NCI-H1436 treated with DMSO at 0.1 percent for 48 hours (cell line): ENCODE data around the gene PRPF39.
"Not testable (repeated sequence)": the region's sequence is repeated elsewhere in the genome, so short reads cannot be mapped to it uniquely, and the experiment has no call there.

Source experiments
- DNase-seq: peaks from one replicate; lab custom pipeline; 2025; lab: John Stamatoyannopoulos, UW

Gene PRPF39, protein sequence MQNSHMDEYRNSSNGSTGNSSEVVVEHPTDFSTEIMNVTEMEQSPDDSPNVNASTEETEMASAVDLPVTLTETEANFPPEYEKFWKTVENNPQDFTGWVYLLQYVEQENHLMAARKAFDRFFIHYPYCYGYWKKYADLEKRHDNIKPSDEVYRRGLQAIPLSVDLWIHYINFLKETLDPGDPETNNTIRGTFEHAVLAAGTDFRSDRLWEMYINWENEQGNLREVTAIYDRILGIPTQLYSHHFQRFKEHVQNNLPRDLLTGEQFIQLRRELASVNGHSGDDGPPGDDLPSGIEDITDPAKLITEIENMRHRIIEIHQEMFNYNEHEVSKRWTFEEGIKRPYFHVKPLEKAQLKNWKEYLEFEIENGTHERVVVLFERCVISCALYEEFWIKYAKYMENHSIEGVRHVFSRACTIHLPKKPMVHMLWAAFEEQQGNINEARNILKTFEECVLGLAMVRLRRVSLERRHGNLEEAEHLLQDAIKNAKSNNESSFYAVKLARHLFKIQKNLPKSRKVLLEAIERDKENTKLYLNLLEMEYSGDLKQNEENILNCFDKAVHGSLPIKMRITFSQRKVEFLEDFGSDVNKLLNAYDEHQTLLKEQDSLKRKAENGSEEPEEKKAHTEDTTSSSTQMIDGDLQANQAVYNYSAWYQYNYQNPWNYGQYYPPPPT

DNA sequence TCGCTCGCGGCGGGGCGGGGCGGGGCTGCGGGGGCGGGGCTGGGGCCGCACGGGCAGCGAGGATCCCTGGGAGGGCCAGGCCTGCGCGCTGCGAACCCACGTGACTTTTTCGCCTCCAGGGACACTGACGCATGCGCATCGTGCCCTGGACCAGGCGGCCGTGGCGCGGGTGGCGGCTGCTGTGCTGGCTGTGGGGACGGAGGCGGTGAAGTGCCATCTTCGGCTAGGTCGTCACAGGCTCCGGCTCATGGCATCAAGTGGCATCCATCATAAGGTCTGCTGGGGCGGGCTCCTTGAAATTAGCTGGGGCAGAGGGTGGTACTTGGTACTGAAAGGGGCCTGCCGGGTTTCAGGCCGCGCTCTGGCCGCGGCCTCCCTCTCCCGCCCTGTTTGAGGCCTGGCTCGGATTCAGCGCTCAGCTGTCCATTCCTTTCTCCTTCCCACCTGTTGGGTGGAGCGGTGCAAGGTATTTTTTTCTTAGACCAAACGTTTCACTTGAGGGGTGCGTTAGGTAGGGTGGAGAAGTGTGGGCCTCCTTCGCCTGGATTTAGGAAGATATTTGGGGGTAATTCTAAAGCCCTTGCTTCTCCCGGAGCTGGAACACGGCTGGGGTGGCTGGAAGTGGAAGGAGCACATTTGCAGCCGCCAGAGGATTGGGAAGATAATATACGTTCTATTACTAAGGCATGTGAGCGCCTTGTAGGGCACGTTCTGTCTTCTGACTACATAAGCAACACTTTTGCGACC, at the start of gene PRPF39:
Gene PRPF39, plus strand, starts transcription at position 141 of the 747 bp plus-strand sequence. CDS start 11,124 bp downstream, outside the sequence.
- peak; percentile 10 for DNase-seq

DNA sequence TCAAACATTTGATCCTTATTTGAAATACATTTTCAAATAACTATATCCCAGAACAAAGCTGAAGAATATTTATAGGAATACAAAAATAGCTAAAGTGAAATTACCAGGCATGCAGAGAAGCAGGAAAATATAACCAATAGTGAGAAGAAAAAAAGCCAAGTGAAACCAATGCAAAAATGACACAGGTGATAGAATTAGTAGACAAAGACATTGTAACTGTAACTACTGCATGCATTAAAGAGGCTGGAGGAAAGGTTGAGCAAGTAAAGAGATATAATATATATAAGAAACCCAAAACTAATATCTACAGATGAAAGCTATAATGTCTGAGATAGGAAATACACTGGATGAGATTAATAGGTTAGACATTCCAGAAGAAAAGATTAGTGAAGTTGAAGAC, 49.2 kb upstream of the PRPF39 start:
- DNase-seq = no peak

DNA sequence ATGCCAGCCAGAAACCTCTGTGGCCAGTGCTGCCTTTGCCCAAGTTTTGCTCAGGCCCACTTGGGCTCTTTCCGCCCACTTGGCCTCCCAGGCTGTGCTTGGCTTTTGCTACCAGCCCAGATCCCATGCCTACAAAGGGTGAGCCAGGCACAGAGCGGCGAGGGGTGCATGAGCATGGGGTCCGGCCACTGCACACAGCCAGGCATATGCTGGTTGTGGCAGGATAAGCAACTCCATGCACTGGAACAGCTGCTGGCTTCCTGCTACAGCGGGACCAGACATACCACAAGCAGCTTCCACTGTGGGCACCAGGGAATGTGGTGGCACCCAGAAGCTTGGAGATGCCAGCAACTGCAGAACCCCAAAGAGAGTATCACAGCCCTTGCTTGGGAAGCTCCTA, 45.7 kb upstream of the PRPF39 start:
- no peak for DNase-seq

DNA sequence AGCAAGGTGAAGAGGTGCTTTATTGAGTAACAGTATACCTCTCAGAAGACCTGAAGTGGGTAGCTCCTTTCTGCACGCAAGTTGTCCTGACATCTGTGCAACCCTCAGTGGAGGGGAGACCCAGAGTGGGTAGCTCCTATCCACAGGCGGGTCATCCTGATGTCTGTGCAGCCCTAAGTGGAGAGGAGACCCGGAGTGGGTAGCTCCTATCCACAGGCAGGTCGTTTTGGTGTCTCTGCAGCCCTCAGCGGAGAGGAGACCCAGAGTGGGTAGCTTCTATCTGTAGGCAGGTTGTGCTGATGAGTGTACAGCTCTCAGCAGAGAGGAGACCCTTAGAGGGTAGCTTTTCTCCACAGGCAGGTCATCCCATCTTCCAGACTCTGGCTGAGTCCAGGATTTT, 45.1 kb upstream of the PRPF39 start:
- DNase-seq = no peak

DNA sequence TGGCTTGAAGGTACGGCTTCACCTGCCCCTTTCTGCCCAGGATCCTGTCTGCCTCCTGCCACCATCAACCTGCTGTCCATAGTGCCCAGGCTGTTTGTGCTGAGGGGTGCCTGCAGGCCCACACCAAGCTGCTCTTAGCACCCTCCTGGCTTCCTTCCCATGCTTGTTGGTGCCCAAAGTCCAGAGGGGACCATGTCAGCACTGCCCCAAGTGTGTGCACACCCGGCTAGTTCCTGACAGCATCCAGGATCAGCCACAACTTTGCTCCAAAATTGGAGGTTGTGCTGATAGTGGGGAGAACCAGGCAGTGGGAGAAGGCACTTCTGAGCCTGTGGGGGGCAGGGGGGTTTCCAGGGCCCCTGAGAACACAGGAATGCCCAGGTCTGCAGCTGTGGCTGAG, 44.5 kb upstream of the PRPF39 start:
- no peak for DNase-seq

DNA sequence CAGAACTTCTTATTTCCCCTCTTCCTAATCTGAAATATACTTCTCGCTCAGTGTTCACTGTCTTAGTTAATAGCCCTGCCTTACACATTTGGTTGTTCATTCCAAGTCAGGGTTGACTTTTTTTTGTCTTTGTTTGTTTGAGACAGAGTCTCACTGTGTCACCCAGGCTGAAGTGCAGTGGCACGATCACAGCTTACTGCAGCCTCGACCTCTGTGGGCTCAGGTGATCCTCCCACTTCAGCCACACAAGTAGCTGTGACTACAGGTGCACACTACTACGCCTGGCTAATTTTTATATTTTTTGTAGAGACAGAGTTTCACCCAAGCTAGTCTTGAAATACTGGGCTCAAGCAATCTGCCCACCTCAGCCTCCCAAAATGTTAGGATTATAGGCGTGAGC, 42.3 kb upstream of the PRPF39 start:
- no peak for DNase-seq

DNA sequence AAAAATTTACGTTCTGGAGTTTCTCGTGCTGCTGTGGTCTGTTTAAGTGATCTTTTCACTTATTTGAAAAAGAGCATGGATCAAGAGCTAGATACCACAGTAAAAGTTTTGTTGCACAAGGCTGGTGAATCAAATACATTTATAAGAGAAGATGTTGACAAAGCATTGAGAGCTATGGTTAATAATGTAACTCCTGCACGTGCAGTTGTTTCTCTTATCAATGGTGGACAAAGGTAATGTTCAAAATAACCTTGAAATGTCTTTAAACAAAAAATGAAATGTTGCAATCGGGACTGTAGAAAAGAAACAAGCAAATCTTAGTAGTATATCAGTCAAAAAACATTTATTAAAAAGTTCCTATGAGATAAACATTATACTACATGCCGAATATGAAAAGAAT, 39.3 kb upstream of the PRPF39 start:
- DNase-seq = no peak

DNA sequence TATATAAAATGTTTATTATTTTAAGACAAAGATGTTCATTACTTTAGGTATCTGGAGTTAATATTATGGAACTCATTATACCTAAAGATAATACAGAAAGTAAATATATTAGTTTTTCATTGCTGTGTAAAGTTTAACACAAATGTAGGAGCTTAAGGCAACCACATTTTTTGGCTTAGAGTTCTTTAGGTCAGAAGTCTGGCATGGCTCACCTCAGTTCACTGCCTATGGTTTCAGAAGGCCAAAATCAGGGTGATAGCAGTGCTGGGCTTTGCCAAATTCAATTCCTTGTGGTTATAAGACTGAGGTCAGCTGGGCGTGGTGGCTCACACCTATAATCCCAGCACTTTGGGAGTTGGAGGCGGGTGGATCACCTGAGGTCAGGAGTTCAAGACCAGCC, 35.5 kb upstream of the PRPF39 start:
- DNase-seq = no peak

DNA sequence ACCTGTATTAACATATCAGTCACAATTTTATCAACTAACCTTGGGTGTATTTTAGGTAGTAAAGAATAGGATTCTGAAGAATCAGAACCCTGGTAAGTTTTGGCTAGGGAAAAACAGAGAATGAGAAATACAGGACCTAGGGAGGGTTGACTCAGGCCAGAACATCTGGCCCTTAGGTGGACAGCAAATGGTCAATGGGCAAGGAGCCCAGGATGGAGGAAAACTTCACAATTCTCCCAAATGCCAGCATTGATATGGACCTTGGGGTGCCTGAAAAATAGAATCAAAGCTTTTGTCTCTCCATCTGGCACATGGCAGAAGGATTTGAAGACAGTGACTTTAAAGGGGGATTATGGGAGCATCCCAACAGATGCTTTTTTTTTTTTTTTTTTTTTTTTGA, 32.7 kb upstream of the PRPF39 start:
- DNase-seq = no peak

DNA sequence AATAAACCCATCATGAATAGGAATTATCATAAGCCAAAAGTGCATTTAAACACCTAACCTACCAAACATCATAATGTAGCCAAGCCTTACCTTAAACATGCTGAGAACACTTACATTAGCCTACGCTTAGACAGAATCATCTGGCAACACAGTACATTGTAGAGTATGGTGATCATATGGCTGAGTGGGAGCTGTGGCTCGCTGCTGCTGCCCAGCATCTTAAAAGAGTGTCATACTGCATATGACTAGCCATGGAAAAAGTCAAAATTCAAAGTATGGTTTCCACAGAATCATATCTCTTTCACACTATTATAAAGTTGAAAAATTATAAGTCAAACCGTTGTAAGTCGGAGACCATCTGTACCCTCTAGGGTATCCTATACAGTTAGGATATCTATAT, 32.0 kb upstream of the PRPF39 start:
- no peak for DNase-seq

DNA sequence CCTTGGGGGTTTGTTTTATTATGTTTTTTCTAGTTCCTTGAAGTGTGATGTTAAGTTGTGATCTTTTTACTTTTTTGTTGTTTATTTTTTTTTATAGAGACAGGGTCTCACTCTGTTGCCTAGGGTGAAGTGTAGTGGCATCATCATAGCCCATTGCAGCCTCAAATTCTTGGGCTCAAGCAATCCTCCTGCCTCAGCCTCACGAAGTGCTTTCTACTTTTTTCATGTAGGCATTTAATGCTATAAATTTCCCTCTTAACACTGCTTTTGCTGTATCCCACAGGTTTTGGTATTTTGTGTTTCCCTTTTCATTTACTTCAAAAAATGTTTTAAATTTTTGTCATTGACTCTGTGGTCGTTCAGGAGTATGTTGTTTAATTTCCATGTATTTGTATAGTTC, 26.6 kb upstream of the PRPF39 start:
- no peak for DNase-seq

DNA sequence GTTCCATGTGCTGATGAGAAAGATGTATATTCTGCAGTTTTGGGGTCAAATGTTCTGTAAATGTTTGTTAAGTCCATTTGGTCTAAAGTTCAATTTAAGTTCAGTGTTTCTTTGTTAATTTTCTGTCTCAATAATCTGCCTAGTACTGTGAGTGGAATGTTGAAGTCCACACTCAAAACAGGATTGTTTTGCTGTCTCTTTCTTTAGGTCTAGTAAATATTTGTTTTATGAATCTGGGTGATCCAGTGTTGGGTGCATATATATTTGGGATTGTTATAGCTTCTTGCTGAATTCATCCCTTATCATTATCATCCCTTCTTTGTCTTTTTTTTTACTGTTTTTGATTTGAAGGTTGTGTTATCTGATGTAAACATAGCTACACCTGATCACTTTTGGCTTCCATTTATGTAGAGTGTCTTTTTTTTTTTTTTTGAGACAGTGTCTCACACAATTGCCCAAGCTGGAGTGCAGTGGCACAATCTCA, 26.0 kb upstream of the PRPF39 start:
- no peak for DNase-seq

DNA sequence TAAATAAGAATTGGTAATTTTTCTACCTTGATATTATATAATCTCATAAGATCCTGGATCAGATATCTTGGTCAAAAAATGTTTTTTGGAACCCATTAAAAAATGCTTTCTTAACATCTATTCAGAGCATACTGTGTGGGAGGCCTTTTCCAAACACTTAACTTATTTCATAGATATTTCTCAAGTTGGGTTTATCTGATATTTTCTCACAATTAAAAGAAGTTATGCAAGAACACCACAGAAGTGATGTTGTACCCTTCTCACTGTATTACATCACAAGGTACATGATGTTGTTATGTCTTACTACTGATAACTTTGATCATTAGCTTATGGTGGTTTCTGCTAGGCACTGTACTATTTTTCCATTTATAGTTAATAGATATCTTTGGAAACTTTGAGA, 23.4 kb upstream of the PRPF39 start:
- DNase-seq = no peak

DNA sequence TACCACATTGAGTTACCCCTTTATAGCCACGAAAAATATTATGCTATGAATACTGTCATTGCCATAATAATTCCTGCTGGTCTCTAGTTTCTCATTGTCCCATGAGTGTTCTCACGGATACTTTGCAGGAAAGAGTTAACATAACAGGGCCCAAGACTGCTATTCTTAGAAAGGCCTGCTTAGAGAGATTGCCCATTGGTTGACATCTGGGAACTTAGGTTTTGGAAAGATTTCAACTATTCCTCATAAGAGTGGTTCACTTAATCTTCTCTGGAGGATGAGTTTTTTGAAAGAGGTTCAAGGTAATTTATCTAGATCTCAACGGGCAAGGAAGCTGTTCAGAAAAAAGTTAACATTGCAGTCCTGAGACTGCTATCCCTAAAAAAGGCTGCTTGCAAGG, 18.4 kb upstream of the PRPF39 start:
- no peak for DNase-seq

DNA sequence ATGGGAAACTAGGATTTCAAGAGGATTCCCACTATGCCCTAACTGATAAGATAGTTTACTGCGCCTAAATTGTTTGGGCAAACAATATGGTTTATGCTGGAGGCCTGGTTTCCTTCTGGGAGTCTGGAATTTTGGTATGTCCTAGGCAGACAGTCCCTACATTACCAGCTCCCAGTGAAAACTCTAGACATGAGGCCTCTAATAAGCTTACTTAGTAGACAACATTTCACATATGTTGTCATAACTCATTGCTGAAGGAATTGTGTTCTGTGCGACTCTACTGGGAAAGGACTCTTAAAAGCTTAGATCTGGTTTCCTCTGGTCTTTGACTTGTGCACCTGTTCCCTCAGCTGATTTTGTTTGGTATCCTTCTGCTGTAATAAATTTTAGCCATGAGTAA, 18.0 kb upstream of the PRPF39 start:
- DNase-seq = no peak

DNA sequence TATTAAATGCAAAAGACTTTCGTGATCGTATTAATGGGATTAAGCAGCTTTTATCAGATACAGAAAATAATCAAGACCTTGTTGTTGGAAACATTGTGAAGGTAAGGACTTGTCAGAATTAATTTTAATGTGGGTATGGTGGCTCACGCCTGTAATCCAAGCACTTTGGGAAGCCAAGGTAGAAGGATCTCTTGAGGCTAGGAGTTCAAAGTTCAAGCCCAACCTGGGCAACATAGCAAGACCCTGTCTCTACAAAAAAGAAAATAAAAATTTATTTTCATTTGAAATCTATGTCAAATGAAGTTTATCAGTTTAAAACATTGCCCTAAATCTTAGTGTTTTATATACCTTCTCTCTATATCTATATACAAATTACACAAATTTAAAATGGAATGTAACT, 17.2 kb upstream of the PRPF39 start:
- DNase-seq = no peak

DNA sequence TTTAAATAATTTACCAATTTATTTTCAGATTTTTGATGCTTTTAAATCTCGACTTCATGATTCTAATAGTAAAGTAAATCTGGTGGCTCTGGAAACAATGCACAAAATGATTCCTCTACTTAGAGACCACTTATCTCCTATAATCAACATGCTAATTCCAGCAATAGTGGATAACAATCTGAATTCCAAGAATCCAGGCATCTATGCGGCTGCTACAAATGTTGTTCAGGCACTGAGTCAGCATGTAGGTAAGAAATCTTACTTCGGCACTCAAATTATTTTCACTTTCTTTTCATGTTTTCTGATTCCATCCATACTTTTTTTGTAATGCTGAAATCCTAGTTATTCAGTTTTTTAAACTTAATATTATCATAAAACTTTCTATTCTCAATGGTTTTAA, 15.5 kb upstream of the PRPF39 start:
- no peak for DNase-seq

DNA sequence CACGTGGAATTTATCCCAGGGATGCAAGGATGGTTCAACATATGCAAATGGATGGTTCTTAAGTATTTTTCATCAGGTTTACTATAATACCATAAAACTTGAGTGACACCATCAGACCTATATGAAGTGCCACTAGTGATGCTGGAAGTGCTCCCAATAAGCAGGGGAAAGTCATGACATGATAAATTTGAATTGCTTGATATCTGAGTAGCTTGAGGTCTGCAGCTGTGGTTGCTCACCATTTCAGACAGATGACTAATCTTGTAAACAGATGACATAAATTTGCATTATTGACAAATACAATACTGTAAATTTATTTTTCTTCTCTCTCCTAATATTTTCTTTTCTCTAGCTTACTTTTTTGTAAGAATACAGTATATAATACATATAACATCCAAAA, 13.7 kb upstream of the PRPF39 start:
- DNase-seq = no peak

DNA sequence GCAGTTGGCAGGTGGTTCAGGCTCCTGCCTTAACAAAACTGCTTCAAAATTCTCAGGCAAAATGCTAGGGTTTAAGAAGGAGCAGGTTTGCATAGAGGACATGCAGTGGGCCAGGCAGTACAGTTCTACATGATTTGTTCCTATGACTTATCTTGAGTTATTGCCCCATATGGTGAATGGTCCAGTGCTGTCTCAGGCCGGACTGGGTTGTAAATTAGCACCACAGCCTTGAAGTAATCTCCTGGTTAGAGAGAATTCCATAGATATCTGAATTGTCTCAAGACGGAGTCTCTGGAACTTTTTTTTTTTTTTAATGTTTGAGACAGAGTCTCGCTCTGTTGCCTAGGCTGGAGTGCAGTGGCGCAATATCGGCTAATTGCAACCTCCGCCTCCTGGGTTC, 11.8 kb upstream of the PRPF39 start:
- DNase-seq = no peak

DNA sequence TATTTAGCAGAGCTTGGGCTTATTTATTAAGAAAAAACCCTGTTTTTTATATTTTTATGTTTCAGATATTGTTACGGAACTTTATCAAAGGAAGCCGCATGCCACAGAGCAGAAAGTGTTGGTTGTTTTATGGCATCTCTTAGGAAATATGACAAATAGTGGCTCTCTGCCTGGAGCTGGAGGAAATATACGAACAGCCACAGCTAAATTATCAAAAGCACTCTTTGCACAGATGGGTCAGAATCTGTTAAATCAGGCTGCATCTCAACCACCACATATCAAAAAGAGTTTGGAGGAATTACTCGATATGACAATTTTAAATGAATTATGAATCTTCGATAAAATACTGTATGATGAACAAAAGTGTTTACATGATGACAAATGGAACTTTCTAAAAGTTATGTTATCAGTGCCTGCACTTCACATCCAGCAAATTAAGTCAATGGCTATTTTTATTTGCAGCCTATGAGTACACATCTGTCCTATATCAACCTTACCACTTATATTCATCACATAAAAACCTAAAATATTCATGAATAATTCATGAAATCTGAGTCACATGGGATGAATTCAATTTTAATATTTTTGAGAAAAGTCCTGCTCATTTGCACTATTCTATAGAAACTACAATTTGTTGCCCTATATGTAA, 10.6 kb upstream of the PRPF39 start:
- DNase-seq = no peak

DNA sequence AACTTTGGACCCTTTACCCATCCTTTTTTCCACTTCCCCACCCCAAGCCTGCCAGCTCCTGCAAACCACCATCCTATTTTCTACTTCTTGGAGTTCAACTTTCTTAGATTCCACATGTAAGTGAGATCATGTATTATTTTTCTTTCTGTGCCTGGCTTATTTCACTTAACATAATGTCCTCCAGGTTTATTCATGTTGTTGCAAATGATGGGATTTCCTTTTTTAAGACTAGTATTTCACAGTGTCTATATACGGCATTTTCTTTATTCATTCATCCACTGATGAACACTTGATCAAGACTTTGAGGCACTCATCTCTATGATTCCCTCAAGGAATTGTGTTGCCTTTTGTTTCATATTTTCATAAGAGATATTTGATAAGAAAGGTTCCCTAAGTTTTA, 5.6 kb upstream of the PRPF39 start:
- DNase-seq = no peak

DNA sequence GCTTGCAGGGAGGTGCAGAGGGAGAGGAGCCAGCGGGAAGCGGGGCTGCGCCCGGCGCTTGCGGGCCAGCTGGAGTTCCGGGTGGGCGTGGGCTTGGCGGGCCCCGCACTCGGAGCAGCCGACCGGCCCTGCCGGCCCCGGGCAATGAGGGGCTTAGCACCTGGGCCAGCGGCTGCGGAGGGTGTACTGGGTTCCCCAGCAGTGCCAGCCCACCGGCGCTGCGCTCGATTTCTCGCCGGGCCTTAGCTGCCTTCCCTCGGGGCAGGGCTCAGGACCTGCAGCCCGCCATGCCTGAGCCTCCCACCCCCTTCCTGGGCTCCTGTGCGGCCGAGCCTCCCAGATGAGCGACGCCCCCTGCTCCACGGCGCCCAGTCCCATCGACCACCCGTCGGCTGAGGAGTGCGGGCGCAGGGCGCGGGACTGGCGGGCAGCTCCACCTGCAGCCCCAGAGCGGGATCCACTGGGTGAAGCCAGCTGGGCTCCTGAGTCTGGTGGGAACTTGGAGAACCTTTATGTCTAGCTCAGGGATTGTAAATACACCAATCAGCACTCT, 3.4 kb upstream of the PRPF39 start:
- DNase-seq = not testable (repeated sequence)
